22Rv1 (cell line): ENCODE measurements around the gene AGAP3.

Source experiments
- H3K27ac ChIP-seq: fragments of 450-650 bp; 2 replicates; pipeline ENCODE4 v1.5.1; 2017
- ZFX ChIP-seq: fragments of 450-650 bp; IDR thresholded peaks from 2 replicates; pipeline ENCODE4 v1.6.1; 2017; ENCODE audit warnings: antibody characterized with exemption, borderline replicate concordance
- TF ChIP-seq, protein P1 (sequence below): fragments of 450-650 bp; IDR thresholded peaks from 2 replicates; pipeline ENCODE4 v1.5.1; 2017; ENCODE audit warnings: mild to moderate bottlenecking

Gene AGAP3

DNA sequence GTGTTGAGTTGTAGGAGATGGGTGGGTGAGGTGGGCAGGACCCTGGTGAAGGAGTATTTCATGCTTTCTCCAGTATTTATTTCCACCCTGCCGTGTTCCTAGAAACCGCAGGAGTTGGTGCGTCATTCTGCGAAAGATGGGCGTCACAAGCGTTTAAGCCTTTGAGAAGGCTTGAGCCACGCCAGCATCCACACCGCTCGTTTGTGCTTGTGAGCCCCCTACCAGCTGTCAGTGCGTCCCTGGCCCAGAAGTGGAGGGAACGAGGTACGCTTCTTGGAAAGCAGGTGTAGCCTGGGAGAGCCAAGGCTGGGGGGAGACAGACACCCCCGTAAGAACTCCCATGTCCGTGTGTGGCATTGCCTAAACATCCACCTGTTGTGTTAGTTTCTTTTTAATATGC lies 5.7 kb downstream of the AGAP3 start:
- peak overlapping the region; percentile 1; the same call in 1 of the 2 replicates for H3K27ac ChIP-seq
- no peak for TF ChIP-seq ZFX
- TF ChIP-seq, protein P1, sequence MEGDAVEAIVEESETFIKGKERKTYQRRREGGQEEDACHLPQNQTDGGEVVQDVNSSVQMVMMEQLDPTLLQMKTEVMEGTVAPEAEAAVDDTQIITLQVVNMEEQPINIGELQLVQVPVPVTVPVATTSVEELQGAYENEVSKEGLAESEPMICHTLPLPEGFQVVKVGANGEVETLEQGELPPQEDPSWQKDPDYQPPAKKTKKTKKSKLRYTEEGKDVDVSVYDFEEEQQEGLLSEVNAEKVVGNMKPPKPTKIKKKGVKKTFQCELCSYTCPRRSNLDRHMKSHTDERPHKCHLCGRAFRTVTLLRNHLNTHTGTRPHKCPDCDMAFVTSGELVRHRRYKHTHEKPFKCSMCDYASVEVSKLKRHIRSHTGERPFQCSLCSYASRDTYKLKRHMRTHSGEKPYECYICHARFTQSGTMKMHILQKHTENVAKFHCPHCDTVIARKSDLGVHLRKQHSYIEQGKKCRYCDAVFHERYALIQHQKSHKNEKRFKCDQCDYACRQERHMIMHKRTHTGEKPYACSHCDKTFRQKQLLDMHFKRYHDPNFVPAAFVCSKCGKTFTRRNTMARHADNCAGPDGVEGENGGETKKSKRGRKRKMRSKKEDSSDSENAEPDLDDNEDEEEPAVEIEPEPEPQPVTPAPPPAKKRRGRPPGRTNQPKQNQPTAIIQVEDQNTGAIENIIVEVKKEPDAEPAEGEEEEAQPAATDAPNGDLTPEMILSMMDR: no peak

DNA sequence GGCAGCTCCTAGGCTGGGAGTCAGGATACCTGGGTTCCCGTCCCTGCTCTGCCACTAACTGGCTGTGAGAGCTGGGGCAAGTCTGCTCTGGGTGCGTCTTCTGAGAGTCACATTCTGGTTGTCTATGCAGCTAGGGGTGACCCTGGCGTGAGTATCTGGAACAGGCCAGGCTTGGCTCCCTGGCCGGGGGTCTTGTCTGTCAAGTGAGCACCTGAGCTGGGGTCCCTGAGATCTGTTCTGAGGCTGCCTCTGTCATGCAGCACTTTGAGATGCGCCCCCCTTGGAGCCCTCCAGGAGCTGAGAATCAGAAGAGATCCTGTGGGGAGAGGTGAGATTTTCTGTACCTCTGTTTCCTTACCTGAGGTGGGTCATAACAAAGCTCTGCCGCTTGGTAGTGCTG lies 7.5 kb downstream of the AGAP3 start:
- no peak overlapping the region for H3K27ac ChIP-seq
- TF ChIP-seq ZFX: no peak
- TF ChIP-seq, protein P1: no peak

DNA sequence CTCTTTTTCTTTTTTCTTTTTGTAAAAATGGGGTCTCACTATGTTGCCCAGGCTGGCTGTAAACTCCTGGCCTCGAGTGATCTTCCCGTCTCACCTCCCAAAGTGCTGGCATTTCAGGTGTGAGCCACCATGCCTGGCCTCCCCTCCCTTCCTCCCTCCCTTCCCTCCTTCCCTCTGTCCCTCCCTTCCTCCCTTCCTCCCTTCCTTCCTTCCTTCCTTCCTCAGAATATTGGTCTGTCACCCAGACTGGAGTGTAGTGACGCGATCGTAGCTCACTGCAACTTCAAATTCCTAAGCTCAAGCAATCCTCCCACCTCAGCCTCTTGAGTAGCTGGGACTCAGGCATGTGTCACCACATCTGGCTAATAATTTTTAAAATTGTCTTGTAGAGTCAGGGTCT lies 8.4 kb downstream of the AGAP3 start:
- no peak for TF ChIP-seq ZFX
- TF ChIP-seq, protein P1: no peak
- H3K27ac ChIP-seq: no peak overlapping the region

DNA sequence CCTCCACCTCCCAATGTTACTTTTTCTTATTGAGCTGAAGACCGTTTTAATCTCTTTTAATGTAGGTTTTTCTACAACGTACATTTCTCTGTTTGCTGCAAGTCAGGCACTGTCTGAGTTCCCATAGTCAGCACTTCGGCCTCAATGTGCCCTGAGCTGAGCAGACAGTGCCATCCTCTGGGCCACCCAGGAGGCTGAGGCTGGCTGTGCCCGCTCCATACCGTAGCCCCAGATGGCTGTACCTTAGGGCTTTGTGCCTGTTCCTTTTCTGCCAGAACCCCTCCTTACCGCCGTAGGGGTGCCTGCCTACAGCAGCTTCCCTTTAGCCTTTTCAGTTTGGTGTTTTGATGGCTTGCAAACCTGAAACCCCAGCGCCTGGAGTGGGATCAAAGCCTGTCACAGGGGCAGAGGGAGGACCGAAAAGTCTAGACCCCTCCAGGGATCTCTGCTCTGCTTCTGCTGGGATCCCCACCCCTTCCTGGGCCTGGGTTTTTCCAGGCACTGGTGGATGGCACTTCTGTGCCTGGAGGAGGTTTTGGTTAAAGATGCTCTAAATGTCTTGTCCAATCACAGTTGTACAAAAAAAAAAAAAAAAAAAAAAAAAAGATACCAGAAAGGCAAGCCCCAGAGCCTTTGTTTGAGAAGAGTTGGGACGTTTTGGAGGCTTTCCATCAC lies 9.0 kb downstream of the AGAP3 start:
- H3K27ac ChIP-seq: no peak overlapping the region
- TF ChIP-seq, protein P1: no peak
- no peak for TF ChIP-seq ZFX

DNA sequence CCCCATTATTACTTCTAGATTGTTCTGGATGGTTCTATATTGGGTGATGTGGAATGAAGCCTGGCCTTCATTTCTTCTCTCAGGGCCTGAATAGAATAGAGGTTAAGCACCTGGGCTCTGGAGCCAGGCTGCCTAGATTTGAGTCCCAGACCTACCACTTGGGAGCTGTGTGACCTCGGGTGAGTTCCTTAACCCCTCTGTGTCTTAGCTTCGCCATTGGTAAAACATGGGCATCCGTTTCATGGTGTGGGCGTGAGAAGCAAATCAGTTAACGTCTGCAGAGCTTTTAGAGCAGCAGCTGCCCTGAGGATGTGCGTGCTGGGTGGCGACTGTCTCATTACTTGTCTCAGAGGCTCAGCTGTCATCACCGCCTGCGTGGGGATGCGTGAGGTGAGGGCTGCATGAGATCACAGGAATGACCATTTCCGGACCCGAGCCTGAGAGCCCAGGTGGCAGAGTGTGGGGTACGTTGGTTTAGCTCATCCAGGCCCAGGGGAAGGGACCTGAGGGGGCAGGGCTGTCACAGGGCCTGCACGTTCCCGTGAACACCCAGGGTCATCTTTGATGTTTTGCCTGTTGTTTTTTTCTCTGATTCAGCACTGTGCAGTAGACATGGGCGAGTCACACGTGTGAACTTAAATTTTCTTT lies 9.7 kb downstream of the AGAP3 start:
- no peak for TF ChIP-seq ZFX
- TF ChIP-seq, protein P1: no peak
- no peak overlapping the region for H3K27ac ChIP-seq

DNA sequence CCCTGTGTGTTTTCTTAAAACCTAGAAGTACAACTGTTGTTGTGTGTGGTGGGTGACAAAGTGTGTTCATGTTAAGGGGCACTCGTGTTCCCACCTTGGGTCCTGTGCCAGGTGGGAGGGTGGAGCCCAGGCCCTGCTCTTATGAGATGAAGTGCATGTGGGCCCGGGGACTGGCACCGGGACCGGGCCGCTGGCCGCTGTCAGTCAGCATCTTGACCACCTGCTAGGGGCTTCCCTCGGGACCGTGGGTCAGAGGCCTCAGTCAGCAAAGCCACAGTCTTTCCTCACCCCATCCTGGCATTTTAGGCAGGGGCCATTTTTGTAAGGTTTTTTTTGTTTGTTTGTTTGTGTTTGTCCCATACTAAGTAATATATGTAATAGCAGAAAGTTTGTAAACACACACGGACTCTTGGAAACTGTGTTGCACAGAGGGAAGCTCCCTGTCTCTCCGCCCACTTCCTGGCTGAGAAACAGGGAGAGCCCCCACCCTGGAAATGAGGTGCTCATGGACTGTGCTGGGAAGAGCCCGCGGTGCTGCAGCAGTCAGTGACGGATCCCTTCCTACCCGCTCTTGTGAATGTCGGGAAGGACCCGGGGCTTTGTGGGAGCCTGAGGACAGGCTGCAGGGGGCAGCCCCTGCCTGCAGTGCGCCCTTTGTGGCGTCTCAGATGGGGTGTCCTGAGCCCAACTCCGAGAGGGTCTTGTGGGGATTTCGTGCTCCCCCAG lies 13.4 kb downstream of the AGAP3 start:
- 0 out of 2 replicates have a peak overlapping the region, but pooled peaks have one; percentile 10 for H3K27ac ChIP-seq
- TF ChIP-seq, protein P1: no peak
- no peak for TF ChIP-seq ZFX

DNA sequence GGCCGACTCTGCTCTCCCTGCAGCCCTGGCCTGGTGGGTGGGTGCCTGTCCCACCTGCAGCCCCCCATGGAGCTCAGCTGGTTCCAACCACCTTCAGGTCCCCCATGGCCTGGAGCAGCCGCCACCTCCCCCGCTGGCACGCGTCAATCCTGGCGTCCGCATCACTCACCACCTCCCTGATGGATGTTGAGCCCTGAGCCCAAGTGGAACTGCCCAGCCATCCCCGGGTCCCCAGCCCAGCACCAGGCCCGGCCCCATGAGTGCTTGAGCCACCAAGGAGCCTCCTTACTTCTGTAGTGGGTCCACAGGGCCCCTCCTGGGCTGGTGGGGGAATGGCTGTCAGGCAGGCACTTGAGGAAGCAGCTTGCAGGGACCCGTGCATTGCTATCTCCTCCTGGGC lies 14.6 kb downstream of the AGAP3 start:
- TF ChIP-seq ZFX: no peak
- TF ChIP-seq, protein P1: no peak
- H3K27ac ChIP-seq: no peak overlapping the region
